AG04450 (cell line): ENCODE measurements around the gene EVI5L. TPM values are rescaled to one million over a fixed set of nuclear protein-coding genes. Genes with fewer than 3 reads are reported as not detected.
A peak's percentile ranks its signal among the peaks of the same experiment; 100 is the strongest.

Source experiments
- CTCF ChIA-PET: fragments of 300-600, 350-600 bp; formaldehyde crosslinking; extraction: SDS; loops from one replicate; lab custom pipeline; 2022; ENCODE audit warnings: antibody characterized with exemption, inconsistent platforms; lab: Charles Lee
- POLR2A ChIA-PET: fragments of 350-600 bp; formaldehyde crosslinking; extraction: SDS; loops from one replicate; lab custom pipeline; 2021; ENCODE audit warnings: antibody characterized with exemption, inconsistent platforms; lab: Yijun Ruan, JAX
- DNase-seq: peaks from one replicate; pipeline ENCODE4 v3.0.0-alpha.2; 2011; ENCODE audit warnings: low read depth, low spot score
- H3K27ac ChIP-seq: one replicate; pipeline ENCODE4 v1.5.1; 2012; ENCODE audit warnings: low read depth, low read length, control low read depth
- H3K27me3 ChIP-seq: one replicate; pipeline ENCODE4 v1.6.0; 2012; ENCODE audit warnings: low read length; ENCODE audit not compliant: control insufficient read depth, insufficient read depth
- H3K4me3 ChIP-seq: 2 replicates; pipeline ENCODE4 v1.5.1; 2011; ENCODE audit warnings: mild to moderate bottlenecking, low read depth, low read length, control low read depth
- H3K9me3 ChIP-seq: 2 replicates; pipeline ENCODE4 v1.5.1; 2012; ENCODE audit warnings: low read length; ENCODE audit not compliant: control insufficient read depth, insufficient read depth
- polyA plus RNA-seq: library from polyadenylated mRNA; depleted of rRNA; stranded (reverse); fragments of >200 nt; gene quantifications from 2 replicates; pipeline ENCODE4 v1.2.3, GENCODE V29; 2011
- TF ChIP-seq, protein P1 (sequence below): IDR thresholded peaks from 2 replicates; pipeline ENCODE4 v1.5.1; 2011; ENCODE audit warnings: low read depth, low read length, control low read depth, inconsistent platforms

Gene EVI5L
- polyA plus RNA-seq, 1 experiment: 6.7 TPM

- POLR2A ChIA-PET: interaction anchor here (0.8 to 1.3 kb wide), 2 partner anchors 34 to 51 kb away, joined by 4 read pairs; partner anchors contain the start of genes MAP2K7 and SNAPC2
- CTCF ChIA-PET: interaction anchor here (0.6 to 2.2 kb wide), 12 partner anchors 7 to 74 kb away, joined by 3 to 15 read pairs (median 8); partner anchors contain the start of genes LRRC8E, SNAPC2 and TIMM44
- no peak overlapping the region for H3K27ac ChIP-seq
- peaks cover 27% of the 10 kb centered on the region for H3K27me3 ChIP-seq
- TF ChIP-seq, protein P1, sequence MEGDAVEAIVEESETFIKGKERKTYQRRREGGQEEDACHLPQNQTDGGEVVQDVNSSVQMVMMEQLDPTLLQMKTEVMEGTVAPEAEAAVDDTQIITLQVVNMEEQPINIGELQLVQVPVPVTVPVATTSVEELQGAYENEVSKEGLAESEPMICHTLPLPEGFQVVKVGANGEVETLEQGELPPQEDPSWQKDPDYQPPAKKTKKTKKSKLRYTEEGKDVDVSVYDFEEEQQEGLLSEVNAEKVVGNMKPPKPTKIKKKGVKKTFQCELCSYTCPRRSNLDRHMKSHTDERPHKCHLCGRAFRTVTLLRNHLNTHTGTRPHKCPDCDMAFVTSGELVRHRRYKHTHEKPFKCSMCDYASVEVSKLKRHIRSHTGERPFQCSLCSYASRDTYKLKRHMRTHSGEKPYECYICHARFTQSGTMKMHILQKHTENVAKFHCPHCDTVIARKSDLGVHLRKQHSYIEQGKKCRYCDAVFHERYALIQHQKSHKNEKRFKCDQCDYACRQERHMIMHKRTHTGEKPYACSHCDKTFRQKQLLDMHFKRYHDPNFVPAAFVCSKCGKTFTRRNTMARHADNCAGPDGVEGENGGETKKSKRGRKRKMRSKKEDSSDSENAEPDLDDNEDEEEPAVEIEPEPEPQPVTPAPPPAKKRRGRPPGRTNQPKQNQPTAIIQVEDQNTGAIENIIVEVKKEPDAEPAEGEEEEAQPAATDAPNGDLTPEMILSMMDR: no peak
- H3K4me3 ChIP-seq: peak overlapping the region; percentile 44; the same call in 1 of the 2 replicates
- peaks cover 4% of the 10 kb centered on the region; the same call in 1 of the 2 replicates for H3K9me3 ChIP-seq
- no peak for DNase-seq
These were observed 40.0 kb downstream of the EVI5L start for GRCh38 chr19:7869910-7870511.

DNA sequence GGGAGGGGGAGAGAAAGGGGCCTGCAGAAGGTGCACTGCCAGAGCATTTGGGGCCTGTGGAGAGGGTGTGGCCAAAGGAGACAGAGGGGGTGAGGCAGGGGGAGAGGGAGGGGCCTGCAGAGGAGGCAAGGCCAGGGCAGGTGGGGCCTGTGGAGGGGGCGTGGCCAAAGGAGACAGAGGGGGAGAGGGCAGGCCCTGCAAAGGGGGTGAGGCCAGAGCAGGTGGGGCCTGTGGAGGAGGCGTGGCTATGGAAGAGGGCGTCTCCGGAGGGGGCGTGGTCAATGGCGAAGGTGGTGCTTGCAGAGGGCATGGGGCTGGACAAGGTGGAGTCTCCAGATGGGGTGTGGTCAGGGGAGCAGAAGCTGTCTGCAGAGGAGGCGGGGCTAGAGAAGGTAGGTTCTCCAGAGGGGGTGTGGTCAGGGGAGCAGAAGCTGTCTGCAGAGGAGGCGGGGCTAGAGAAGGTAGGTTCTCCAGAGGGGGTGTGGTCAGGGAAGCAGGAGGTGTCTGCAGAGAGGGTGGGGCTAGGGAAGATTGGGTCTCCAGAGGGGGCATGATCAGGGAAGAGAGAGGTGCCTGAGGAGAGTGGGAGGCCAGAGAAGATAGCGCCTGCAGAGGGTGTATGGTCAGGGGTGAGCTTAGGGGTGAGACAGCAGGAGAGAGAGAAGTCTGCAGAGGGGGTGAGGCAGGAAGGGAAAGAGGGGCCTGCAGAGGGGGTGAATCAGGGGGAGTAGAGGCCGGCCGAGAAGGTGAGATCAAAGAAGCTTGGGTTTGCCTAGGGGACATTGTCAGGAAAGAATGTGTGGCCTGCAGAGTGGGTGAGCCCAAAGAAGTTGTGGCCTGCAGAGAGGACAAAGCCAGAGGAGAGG lies 40.8 kb downstream of the EVI5L start:
- peaks cover 4% of the 10 kb centered on the region; the same call in 1 of the 2 replicates for H3K9me3 ChIP-seq
- no peak for DNase-seq
- no peak overlapping the region for H3K27ac ChIP-seq
- ChIA-PET CTCF (interaction anchor here (0.6 kb wide), 1 partner anchor 990 kb away, joined by 3 read pairs; no protein-coding TSS in a partner anchor), POLR2A (interaction anchor here (0.6 to 0.8 kb wide), 4 partner anchors 33 to 249 kb away, joined by 3 to 8 read pairs (median 5); partner anchors contain the start of gene MAP2K7)
- no peak overlapping the region for H3K4me3 ChIP-seq
- TF ChIP-seq, protein P1: no peak
- H3K27me3 ChIP-seq: peaks cover 30% of the 10 kb centered on the region

DNA sequence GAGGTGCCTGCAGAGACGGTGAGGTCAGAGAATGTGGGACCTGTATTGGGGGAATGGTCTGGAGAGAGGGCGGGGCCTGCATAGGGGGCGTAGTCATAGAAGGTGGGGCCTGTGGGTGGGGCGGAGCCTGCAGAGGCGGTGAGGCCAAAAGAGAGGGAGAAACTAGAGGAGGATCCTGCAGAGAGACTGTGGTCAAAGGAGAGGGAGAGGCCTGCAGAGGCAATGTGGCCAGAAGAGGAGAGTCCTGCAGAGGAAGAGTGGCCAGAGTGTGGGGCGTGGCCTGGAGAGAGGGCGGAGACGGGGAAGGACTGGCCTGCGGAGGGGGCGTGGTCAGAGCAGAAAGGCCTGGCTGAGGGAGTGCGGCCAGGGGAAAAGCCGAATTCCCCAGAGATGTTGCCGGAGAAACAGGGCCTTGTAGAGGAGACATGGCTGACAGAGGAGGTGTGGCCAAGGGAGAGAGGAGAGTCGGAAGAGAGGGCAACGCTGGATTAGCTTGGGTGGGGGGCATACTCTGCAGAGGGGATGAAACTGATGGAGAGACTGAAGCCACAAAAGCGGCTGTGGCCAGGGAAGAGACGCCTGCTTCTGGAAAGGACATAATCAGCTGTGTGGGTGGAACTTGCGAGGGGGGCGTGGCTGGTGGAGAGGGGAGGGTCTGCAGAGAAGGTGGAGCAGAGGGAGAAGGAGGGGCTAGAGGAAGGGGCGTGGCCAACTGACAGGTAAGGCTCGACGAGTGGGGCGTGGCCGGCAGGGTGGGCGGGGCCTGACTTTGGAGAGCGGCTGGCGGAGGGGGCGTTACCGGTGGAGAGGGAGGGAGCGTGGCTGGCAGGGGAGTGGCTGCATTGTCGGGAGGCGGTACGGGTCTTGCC lies 41.7 kb downstream of the EVI5L start:
- H3K9me3 ChIP-seq: peaks cover 4% of the 10 kb centered on the region; the same call in 1 of the 2 replicates
- ChIA-PET POLR2A (interaction anchor here (0.5 to 0.8 kb wide), 2 partner anchors 20 to 32 kb away, joined by 3 read pairs; partner anchors contain the start of gene MAP2K7), CTCF (interaction anchor here (0.6 kb wide), 1 partner anchor 19 kb away, joined by 3 read pairs; no protein-coding TSS in a partner anchor)
- H3K27ac ChIP-seq: peak overlapping the region; percentile 39
- TF ChIP-seq, protein P1: no peak
- peak; percentile 70 for DNase-seq
- H3K4me3 ChIP-seq: peak overlapping the region; percentile 51
- H3K27me3 ChIP-seq: peaks cover 32% of the 10 kb centered on the region

DNA sequence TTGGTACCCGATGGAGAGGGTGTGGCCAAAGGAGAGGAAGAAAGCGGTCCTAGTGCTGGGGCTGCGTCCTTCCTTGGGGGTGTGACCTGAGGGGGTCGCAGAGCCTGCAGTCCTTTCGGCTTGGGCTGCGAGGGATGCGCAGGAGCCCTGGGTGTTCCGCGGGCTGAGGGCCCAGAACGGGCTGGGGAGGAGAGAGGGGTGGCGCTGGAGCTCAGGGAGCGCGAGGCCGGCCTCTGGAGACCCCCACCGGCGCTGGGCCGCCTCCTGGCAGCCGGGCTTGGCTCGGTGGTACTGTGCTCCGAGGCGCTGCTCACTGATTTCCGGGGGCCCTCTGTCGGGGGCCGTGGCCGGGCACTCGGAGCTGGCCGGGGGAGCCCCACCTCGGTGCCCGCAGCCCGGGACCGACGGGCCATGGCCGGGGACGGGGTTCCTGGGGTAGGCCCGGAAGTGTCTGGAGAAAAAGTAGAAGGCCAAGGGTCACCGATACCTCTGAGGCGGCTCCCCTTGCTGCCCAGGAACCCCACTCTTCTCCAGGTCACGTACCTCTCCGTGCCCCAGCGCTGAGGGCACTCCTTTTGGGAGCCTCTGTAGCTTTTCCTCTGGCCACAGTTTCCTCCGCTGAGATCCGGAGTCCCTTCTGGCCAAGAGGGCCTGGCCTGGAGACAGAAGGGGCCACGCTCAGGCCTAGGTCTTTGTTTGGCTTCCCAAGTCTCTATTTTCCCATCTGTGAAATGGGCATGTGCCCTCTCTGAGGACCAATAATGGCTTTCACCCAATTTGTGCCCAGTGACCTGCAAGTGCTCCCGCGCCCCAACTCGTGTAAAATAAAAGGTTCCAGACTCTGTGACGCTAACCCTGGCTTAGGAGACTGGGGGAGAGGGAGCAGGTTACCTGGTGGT lies 42.5 kb downstream of the EVI5L start:
- H3K27me3 ChIP-seq: peaks cover 34% of the 10 kb centered on the region
- TF ChIP-seq, protein P1: no peak
- H3K9me3 ChIP-seq: peaks cover 4% of the 10 kb centered on the region; the same call in 1 of the 2 replicates
- POLR2A ChIA-PET: no interaction called here
- DNase-seq: no peak
- H3K27ac ChIP-seq: no peak overlapping the region
- H3K4me3 ChIP-seq: no peak overlapping the region
- CTCF ChIA-PET: interaction anchor here (0.6 kb wide), 1 partner anchor 20 kb away, joined by 3 read pairs; no protein-coding TSS in a partner anchor
